Eye (tissue), 1 donor: ENCODE data around the gene FXYD5.

Experiments
- DNase-seq: peaks from one replicate; pipeline ENCODE4 v3.0.0-alpha.2; 2015

The FXYD5 gene

DNA sequence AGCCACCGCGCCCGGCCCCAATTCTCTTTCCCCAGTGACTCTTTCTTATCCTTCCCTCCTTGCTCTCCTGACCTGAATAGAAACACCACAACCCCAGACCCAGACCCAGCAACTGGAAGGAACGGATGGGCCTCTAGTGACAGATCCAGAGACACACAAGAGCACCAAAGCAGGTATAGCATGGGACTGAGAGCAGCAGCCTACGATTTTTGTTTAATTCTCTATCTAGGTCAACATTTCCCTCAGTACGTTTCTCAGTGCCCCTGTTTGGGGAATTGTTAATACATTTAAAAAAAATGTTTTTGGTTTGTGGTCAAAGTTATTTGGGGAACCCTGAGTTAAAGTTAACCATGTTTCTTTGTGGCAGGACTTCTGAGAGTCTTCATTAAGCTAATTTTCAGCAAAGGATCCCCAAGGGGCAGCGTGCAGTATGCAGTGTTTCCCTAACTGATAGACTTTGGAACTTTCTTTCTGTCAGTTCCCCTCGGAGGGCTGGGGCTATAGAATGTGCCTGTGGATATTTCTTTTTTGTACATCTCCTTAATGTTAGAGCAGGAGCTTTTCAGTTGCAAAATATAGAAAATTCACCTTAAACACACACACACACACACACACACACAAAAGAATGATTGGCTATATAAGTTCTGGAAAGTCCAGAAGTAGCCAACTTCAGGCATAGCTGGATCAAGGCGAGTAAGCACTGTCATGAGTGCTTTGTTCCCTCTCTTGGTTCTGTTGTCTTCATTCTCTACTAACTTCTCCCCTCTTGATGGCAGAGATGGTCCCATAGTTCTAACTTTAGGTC is 6.3 kb downstream of the FXYD5 start:
- no peak for DNase-seq

GRCh38 chr19:35161434-35161743 is 6.9 kb downstream of the FXYD5 start:
- no peak for DNase-seq

DNA sequence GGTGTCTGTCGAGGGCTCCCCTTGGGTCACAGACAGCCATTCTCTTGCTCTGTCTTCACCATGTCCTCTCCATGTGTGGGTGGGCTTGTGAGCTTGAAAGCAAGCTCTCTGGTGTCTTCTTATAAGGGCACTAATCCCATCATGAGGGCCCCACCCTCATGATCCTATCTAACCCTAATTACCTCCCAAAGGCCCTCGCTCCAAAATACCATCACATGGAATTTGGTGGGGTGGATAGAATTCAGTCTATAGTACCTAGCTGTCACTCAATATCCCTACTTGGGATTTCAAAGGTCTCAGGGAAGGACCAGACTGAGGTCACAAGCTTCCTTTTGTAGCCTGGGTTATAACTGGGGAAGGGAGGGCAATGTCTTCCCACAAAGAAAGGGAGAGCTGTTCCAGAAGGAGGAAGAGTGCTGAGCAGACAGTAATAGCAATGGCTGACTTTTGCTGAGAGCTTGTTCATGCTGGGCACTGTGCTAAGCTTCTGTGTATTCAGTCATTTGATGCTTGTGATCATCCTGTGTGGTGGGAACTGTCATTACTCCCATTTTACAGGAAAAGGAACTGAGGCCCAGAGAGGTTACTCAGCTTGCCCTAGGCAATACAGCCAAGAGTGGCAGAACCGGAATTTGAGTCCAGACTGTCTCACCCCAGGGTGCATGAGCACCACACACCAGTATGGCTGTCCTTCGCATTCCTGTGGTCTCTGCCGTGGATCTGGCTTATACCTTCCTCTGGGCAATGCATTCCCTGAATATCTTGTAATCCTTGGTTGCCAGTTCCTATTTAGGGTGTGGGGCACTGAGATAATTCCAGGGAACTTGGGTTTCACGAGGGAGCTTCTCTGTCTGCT is 8.2 kb downstream of the FXYD5 start:
- DNase-seq, result no peak

DNA sequence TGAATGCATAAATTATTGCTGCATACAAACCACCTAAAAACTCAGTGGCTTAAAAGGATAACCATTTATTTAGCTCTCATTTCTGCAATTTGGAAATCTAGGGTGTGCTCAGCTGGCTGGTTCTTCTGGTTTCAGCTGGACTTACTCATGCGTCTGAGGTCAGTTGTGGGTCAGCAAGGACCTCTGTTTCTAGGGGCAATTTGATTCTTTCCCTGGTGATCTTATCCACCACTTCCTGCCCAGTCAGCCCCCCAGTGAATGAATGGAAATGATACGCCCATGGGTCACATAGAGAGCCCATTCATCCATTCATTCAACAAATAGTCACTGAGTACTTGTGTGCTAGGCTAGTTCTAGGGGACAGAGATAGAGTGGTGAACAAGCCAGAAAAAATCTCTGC is 9.9 kb downstream of the FXYD5 start:
- no peak for DNase-seq

DNA sequence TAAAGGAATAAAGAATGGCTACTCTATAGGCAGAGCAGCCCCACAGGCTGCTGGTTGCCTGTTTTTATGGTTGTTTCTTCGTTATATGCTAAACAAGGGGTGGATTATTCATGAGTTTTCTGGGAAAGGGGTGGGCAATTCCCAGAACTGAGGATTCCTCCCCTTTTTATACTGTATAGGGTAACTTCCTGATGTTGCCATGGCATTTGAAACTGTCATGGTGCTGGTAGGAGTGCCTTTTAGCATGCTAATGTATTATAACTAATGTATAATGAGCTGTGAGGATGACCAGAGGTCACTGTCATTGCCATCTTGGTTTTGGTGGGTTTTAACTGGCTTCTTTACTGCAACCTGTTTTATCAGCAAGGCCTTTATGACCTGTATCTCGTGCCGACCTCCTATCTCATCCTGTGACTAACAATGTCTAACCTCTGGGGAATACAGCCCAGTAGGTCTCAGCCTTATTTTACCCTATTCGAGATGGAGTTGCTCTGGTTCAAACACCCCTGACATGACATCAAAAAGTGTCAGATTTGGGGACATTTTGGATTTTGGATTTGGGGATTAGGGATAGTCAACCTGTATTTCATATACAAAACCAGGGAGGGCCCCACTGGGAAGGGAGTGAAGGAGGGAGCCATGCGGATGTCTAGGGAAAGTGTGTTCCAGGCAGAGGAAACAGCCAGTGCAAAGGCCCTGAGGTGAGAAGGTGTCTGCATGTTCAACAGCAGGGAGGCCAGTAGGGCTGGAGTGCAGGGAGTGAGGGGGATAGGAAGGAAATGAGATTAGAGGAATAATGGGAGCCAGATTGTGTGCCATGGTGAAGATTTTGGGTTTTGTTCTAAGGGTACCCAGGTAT is 10.9 kb downstream of the FXYD5 start:
- no peak for DNase-seq

DNA sequence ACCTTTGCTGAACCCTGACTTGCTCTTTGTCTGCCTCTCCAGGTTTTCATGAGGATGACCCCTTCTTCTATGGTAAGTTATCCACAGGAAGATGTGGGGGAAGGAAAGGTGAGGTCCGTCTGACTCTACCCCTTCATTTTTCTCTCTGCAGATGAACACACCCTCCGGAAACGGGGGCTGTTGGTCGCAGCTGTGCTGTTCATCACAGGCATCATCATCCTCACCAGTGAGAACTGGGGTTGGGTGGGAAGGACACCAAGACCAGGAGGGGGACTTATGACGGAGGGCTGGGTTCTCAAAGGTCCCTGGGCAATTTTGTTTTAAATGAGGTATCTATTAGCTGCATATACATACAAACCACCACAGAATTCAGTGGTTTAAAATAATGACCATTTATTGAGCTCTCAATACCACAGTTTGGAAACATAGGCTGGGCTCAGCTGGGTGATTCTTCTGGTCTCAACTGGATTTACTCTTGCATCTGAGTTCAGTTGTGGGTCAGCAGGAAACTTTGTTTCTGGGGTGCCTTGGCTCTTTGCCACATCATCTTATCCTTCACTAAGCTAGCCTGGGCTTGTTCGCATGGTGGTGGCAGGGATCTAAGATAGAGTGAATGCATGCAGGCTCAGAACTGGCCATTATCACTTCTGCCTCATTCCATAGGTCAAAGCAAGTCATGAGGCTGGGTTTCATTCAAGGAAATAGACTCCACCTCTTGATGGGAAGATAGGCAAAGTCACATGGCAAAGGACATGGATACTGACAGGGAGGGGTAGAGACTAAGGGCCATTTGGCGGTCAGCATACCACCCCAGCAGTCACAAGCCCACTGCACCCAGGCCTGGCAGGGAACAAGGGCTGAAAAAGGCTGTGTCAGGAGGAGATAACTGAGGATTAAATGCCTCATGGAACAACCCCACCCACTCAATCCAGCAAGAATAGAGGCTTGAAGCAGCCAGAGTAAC is 11.8 kb downstream of the FXYD5 start:
- DNase-seq, result no peak

DNA sequence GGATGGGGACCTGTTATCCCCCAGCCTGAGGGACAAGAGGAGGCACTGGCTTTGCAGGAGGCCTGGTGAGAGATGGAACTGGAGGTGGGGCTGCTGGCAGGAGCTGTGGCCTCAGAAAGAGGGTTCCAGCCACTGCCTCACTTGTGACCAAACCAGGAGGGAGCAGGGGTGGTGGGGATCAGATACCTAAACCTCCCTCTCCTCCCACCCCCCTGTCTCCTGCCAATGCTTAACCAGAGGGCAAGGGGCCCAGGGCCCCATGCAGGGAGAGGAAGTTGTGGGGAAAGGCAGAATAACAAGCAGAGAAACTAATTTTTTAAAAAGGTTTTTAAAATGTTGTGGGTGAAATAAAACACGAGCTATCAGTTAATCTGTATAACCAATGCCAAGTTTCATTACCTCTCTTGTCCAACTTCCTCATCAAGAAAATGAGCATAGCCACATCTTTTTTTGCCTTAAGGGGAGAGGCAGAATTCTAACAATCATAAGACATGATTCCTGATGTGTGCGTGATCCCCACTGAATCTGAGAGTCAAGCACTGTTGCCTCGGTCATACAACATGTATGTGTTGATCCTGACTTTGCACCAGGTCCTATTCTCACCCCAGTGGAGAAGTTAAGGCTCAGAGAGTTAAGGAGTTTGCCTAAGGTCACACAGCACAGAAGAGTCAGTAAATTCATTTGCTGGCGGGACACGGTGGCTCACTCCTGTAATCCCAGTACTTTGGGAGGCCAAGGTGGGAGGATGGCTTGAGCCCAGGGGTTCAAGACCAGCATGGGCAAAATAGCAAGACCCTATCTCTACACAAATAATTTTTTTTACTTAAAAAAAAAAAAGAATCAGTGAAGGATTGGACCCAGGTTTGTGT is 12.9 kb downstream of the FXYD5 start:
- DNase-seq, result no peak

DNA sequence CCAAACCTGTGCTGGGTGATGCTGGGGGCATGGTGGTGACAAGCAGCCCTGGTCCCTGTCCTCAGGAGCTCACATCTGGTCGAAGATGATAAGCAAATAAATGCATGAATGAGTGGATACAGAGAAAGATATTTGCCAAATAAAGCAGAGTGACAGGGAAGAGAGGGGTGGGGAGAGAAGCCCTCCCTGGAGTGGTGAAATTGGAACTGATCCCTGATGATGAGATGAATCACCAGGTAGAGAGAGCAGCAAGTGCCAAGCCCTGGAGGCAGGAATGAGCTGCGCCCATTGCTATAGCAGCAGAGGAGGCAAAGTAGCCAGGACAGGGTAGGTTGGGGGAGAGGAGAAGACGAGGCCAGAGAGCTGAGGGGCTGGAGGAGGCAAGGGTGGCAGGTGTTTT is 13.7 kb downstream of the FXYD5 start:
- no peak for DNase-seq

- DNase-seq, result no peak
These were observed 14.9 kb downstream of the FXYD5 start for GRCh38 chr19:35169221-35169995.

DNA sequence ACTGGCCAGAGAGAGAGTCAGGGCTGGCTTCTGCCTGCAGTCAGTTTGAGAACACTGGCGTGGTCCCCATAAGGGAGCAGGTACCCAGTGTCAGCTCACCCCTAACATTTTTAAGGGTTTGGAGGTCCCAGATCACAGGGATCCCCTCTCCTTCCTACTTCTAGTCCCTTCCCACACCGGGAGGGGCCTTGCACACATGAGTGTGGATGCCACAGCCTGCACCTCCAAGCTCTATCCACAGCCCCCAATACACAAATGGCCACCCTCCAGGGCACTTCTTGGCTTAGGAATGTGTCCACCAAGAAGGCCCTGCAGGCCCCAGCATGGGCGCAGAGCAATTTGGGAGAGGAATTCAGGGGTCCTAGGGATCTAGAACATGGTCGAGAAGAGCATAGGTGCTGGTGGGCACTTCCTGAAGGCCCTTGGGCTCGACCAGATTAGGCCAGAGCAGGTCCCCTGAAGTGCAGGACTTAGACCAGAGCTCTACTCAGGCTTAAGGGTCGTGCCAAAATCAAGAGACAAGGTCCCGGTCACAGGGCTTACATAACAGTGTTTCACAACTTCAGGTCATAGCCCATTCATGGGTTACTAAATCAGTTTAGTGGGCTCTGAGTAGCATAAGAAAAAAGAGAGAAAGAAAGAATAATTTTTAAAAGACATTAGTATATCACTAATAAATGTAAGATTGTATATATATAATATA is 16.0 kb downstream of the FXYD5 start:
- no peak for DNase-seq

GRCh38 chr19:35171730-35172129 is 17.2 kb downstream of the FXYD5 start:
- no peak for DNase-seq

- DNase-seq, result no peak
These were observed 19.7 kb downstream of the FXYD5 start for GRCh38 chr19:35174226-35174625.

DNA sequence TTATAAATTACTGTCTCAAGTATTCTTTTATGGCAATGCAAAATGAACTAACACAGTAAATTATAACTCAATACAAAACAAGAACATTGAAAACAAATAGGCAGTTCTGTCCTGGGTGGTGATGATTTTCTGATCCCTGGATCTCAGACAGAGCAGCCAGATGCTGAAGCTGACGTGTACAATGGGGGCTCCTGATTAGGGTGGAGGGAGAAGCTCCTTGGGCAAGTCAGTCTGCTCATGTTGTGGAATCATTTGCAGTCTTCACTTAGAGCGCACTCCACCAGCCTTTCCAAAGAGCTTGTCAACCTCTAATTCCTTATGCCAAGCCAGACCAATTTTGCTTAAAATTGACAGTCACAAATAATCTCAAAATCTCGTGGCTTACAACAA is 21.6 kb downstream of the FXYD5 start:
- DNase-seq, result no peak

DNA sequence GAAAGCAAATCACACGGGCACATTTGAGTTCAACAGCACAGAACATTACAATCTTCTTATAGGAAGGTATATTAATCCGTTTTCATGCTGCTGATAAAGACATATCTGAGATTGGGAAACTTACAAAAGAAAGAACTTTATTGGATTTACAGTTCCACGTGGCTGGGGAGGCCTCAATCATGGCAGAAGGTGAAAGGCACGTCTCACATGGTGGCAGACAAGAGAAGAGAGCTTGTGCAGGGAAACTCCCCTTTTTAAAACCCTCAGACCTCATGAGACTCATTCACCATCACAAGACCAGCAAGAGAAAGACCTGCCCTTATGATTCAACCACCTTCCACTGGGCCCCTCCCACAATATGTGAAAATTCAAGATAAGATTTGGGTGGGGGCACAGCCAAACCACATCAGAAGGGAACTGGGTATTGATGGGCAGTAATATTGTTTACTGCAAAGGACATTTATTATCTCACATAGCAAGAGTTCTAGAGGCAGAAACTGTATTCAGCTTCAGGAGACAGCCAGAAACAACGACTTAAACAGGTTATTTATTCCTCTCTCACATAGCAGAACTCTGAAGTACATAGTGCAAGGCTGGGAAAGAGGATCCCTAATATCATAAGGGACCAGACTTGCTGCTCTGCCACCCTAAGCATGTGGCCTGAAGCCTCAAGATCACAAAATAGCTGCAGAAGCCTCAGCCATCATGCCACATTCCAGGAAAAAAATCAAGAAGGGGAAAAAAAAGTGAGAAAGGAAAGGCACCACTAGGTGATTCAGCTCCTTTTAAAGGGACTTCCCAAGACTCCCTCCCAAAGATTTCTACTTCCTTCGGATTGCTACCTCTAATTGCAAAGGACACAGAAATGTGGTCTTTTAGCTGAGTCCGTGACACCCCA is 23.1 kb downstream of the FXYD5 start:
- no peak for DNase-seq

DNA sequence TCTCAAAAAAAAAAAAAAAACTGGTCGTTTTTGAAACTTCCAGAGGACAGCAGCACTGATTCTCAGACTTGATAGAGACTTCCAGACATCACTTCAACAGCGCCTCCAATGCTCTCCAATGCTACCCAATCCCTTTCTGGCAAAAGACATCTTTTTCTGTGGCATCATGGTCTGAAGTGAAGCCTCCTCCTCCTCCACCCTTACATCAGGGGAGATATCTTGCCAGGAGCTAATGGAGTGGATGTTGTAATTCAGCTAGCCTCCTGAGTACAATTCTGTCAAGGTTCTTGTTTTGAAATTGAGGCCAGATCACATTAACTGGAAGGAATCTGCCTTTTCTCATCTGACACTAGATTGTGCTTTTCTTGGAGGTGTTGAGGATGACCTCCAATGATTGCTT is 24.2 kb downstream of the FXYD5 start:
- DNase-seq, result no peak

- DNase-seq, result no peak
These were observed 25.3 kb downstream of the FXYD5 start for GRCh38 chr19:35179830-35180229.

- DNase-seq, result no peak
These were observed 26.9 kb downstream of the FXYD5 start for GRCh38 chr19:35181387-35181786.

GRCh38 chr19:35184267-35184666 is 29.7 kb downstream of the FXYD5 start:
- no peak for DNase-seq

- no peak for DNase-seq
These were observed 30.3 kb downstream of the FXYD5 start for GRCh38 chr19:35184884-35185283.
